ENCODE results near the gene DNHD1. TPM values are rescaled to one million over a fixed set of nuclear protein-coding genes. Genes with fewer than 3 reads are reported as not detected.

DNHD1 gene
- total and polyA plus RNA-seq, 2 of the 13 experiments (the other 11 are each of a cell fraction or from before 2014, with no cell fraction given): 2.7 to 9.3 TPM

- TF ChIP-seq, protein P1, sequence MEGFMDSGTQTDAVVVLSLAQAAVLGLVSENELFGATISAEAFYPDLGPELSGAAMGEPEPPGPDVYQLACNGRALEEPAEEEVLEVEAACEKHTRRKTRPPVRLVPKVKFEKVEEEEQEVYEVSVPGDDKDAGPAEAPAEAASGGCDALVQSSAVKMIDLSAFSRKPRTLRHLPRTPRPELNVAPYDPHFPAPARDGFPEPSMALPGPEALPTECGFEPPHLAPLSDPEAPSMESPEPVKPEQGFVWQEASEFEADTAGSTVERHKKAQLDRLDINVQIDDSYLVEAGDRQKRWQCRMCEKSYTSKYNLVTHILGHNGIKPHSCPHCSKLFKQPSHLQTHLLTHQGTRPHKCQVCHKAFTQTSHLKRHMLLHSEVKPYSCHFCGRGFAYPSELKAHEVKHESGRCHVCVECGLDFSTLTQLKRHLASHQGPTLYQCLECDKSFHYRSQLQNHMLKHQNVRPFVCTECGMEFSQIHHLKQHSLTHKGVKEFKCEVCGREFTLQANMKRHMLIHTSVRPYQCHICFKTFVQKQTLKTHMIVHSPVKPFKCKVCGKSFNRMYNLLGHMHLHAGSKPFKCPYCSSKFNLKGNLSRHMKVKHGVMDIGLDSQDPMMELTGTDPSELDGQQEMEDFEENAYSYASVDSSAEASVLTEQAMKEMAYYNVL (CRISPR knock-in tag; IDR thresholded peaks at IDR 0.05; ENCODE audit: borderline replicate concordance): no peak
- TF ChIP-seq, protein P2, sequence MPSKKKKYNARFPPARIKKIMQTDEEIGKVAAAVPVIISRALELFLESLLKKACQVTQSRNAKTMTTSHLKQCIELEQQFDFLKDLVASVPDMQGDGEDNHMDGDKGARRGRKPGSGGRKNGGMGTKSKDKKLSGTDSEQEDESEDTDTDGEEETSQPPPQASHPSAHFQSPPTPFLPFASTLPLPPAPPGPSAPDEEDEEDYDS (CRISPR knock-in tag; IDR thresholded peaks at IDR 0.05): peak; percentile 95
- TF ChIP-seq CEBPG (CRISPR knock-in tag; IDR thresholded peaks at IDR 0.05): no peak
- no peak for TF ChIP-seq NFE2L2 (IDR thresholded peaks at IDR 0.05; ENCODE audit: low read length)
- no peak for TF ChIP-seq SNRNP70 (IDR thresholded peaks at IDR 0.05; ENCODE audit: low read depth, low read length)
- no peak for TF ChIP-seq HNRNPLL (IDR thresholded peaks at IDR 0.05; ENCODE audit: low read depth, low read length, poor library complexity, severe bottlenecking)
- 0 out of 2 replicates have a peak, but pooled peaks have one; percentile 39 for TF ChIP-seq ZNF230 (CRISPR knock-in tag; IDR thresholded peaks at IDR 0.05)
- TF ChIP-seq RFXANK (CRISPR knock-in tag; IDR thresholded peaks at IDR 0.05): peak; percentile 100
- TF ChIP-seq EP300 (IDR thresholded peaks at IDR 0.05; ENCODE audit: low read depth in 2 of 2, low read length in 2 of 2): peak in 1 of 2 experiments; percentile 50; a peak in 1 of 4 replicates
- TF ChIP-seq EP300 (CRISPR knock-in tag; IDR thresholded peaks at IDR 0.05; ENCODE audit: borderline replicate concordance): no peak
- TF ChIP-seq ZBED4 (CRISPR knock-in tag; IDR thresholded peaks at IDR 0.05; ENCODE audit: borderline replicate concordance): 0 out of 2 replicates have a peak, but pooled peaks have one; percentile 34
- no peak for TF ChIP-seq GPN1 (CRISPR knock-in tag; IDR thresholded peaks at IDR 0.05; ENCODE audit: borderline replicate concordance)
- TF ChIP-seq HDAC1 (CRISPR knock-in tag; IDR thresholded peaks at IDR 0.05): peak; percentile 78
- 0 out of 2 replicates have a peak, but pooled peaks have one; percentile 12 for TF ChIP-seq SIX4 (CRISPR knock-in tag; IDR thresholded peaks at IDR 0.05)
- TF ChIP-seq RFX5 (IDR thresholded peaks at IDR 0.05; ENCODE audit: low read depth, low read length): peak; percentile 100
- TF ChIP-seq, protein P3, sequence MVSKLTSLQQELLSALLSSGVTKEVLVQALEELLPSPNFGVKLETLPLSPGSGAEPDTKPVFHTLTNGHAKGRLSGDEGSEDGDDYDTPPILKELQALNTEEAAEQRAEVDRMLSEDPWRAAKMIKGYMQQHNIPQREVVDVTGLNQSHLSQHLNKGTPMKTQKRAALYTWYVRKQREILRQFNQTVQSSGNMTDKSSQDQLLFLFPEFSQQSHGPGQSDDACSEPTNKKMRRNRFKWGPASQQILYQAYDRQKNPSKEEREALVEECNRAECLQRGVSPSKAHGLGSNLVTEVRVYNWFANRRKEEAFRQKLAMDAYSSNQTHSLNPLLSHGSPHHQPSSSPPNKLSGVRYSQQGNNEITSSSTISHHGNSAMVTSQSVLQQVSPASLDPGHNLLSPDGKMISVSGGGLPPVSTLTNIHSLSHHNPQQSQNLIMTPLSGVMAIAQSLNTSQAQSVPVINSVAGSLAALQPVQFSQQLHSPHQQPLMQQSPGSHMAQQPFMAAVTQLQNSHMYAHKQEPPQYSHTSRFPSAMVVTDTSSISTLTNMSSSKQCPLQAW (CRISPR knock-in tag; IDR thresholded peaks at IDR 0.05): 0 out of 2 replicates have a peak, but pooled peaks have one; percentile 30
- TF ChIP-seq ZFP1 (CRISPR knock-in tag; IDR thresholded peaks at IDR 0.05): 0 out of 2 replicates have a peak, but pooled peaks have one; percentile 39
- TF ChIP-seq NFKB2 (CRISPR knock-in tag; IDR thresholded peaks at IDR 0.05; ENCODE audit: borderline replicate concordance): peak; percentile 63; the same call in 1 of the 2 replicates
- TF ChIP-seq ZNF253 (CRISPR knock-in tag; IDR thresholded peaks at IDR 0.05; ENCODE audit: borderline replicate concordance): 0 out of 2 replicates have a peak, but pooled peaks have one; percentile 39
- TF ChIP-seq MEIS1 (CRISPR knock-in tag; IDR thresholded peaks at IDR 0.05; ENCODE audit: borderline replicate concordance): no peak
- TF ChIP-seq ZNF776 (CRISPR knock-in tag; IDR thresholded peaks at IDR 0.05): no peak
Observed at GRCh38 chr11:6619004-6619745, 122.1 kb downstream of the DNHD1 start, which contains the start of gene TPP1 (continued).

Measured in HepG2 (cell line).